Breast epithelium (tissue), 4 donors: ENCODE results near the gene NONO. TPM values are rescaled to one million over a fixed set of nuclear protein-coding genes. Genes with fewer than 3 reads are reported as not detected.
"Not testable (repeated sequence)": the region's sequence is repeated elsewhere in the genome, so short reads cannot be mapped to it uniquely, and the experiment has no call there.

Experiments
- DNase-seq, 2 donors: peaks; one replicate each; pipeline ENCODE4 v3.0.0-alpha.2; 2019; ENCODE audit warnings: low spot score in 2 of 2
- H3K27ac ChIP-seq, 2 donors: fragments of 200-600 bp; sonication (generic) in 1 of 2; one replicate each; pipeline ENCODE4 v1.5.1; 2016 to 2019; ENCODE audit warnings: mild to moderate bottlenecking in 1 of 2
- H3K27me3 ChIP-seq, 2 donors: fragments of 200-600 bp; sonication (generic) in 1 of 2; one replicate each; pipeline versions ENCODE4 v1.5.1 to v1.6.0; 2017 to 2019; ENCODE audit warnings: control low read depth in 1 of 2, mild to moderate bottlenecking in 1 of 2
- H3K36me3 ChIP-seq: fragments of 200-600 bp; one replicate; pipeline ENCODE4 v1.5.1; 2019
- H3K4me1 ChIP-seq, 2 donors: fragments of 200-600 bp; sonication (generic); one replicate each; pipeline ENCODE4 v1.5.1; 2016 to 2019; ENCODE audit warnings: control low read depth in 1 of 2
- H3K4me3 ChIP-seq, 3 donors: fragments of 200-600 bp; sonication (generic); 1 replicate in 2 of 3; 2 replicates in 1 of 3; pipeline ENCODE4 v1.5.1; 2016 to 2019; ENCODE audit warnings: mild to moderate bottlenecking in 3 of 3, moderate library complexity in 2 of 3
- H3K9me3 ChIP-seq, 2 donors: fragments of 200-600 bp; sonication (generic) in 1 of 2; one replicate each; pipeline ENCODE4 v1.5.1; 2016 to 2019; ENCODE audit warnings: control low read depth in 1 of 2
- CTCF ChIP-seq, 3 donors: fragments of 450-650 bp; IDR thresholded peaks; one replicate each; pipeline ENCODE4 v1.5.1; 2016 to 2017; ENCODE audit warnings: antibody characterized with exemption in 3 of 3, mild to moderate bottlenecking in 3 of 3, moderate library complexity in 3 of 3
- POLR2A ChIP-seq: fragments of 450-650 bp; IDR thresholded peaks from one replicate; pipeline ENCODE4 v1.6.1; 2016; ENCODE audit warnings: antibody characterized with exemption, mild to moderate bottlenecking, moderate library complexity
- POLR2AphosphoS5 ChIP-seq, 3 donors: sonication (generic); formaldehyde crosslinking; IDR thresholded peaks; one replicate each; pipeline ENCODE4 v1.6.1; 2017; ENCODE audit warnings: antibody characterized with exemption in 3 of 3
- intact Hi-C: fragments of 100-400 bp; cut with DNase I; formaldehyde crosslinking; loops from one replicate; pipeline ENCODE4 v1.15.1; 2023; ENCODE audit warnings: low total_unique reads
- total RNA-seq, 3 donors: library from RNA; depleted of rRNA; stranded (reverse); fragments of >200 nt; gene quantifications; one replicate each; pipeline ENCODE4 v1.1.0, GENCODE V29; 2016

The NONO gene
- total RNA-seq, 3 donors from 2014 or later = 247 to 260 (median 257) TPM

GRCh38 chrX:71321731-71322130 lies 38.3 kb downstream of the NONO start:
- Histone ChIP-seq H3K4me3 (no peak overlapping the region), H3K27ac (no peak overlapping the region), H3K27me3 (peaks cover 0 to 5% of the 10 kb centered on the region in 2 donors), H3K4me1 (no peaks in the 10 kb centered on the region), H3K36me3 (no peaks in the 10 kb centered on the region), H3K9me3 (peaks cover 9 to 11% of the 10 kb centered on the region in 2 donors)
- TF ChIP-seq CTCF (IDR thresholded peaks at IDR 0.05) (no peak), POLR2A (no peak), POLR2AphosphoS5 (IDR thresholded peaks at IDR 0.05) (no peak)
- intact Hi-C loops = no loop called here
- DNase-seq = no peak

GRCh38 chrX:71324452-71324851 lies 41.0 kb downstream of the NONO start:
- H3K9me3 ChIP-seq = peaks cover 9 to 17% of the 10 kb centered on the region in 2 donors
- intact Hi-C loops, DNase-seq, H3K4me3 ChIP-seq, H3K27me3 ChIP-seq, H3K36me3 ChIP-seq, H3K27ac ChIP-seq, H3K4me1 ChIP-seq: not testable (repeated sequence)

- Histone ChIP-seq H3K9me3 (peaks cover 9 to 17% of the 10 kb centered on the region in 2 donors), H3K4me3 (no peak overlapping the region), H3K36me3 (no peaks in the 10 kb centered on the region), H3K27ac (no peak overlapping the region), H3K4me1 (no peaks in the 10 kb centered on the region), H3K27me3 (peaks cover 0 to 5% of the 10 kb centered on the region in 2 donors)
- TF ChIP-seq POLR2A (no peak), CTCF (IDR thresholded peaks at IDR 0.05) (no peak), POLR2AphosphoS5 (IDR thresholded peaks at IDR 0.05) (no peak)
- intact Hi-C loops = no loop called here
- DNase-seq = no peak
Observed at GRCh38 chrX:71326394-71326793, 43.0 kb downstream of the NONO start.

GRCh38 chrX:71349151-71349665 lies 65.8 kb downstream of the NONO start:
- not testable (repeated sequence) for H3K9me3 ChIP-seq, H3K4me3 ChIP-seq, H3K27me3 ChIP-seq, H3K36me3 ChIP-seq, H3K4me1 ChIP-seq, DNase-seq, H3K27ac ChIP-seq
- intact Hi-C loops = loop anchor here (5.0 kb wide), 1 partner anchor 1002 kb away; no protein-coding TSS in a partner anchor

- H3K36me3 ChIP-seq, H3K9me3 ChIP-seq, H3K27me3 ChIP-seq, DNase-seq, H3K27ac ChIP-seq, H3K4me3 ChIP-seq, H3K4me1 ChIP-seq: not testable (repeated sequence)
- intact Hi-C loops = loop anchor here (5.0 kb wide), 1 partner anchor 1003 kb away; no protein-coding TSS in a partner anchor
Observed at GRCh38 chrX:71349867-71350266, 66.4 kb downstream of the NONO start.

Other genes starting within 250 kb of the NONO start
- 10 to 100 TPM; 31.4 to 55.2 (median 44.2) TPM for gene SNX12, start 215.3 kb upstream of the NONO start, total RNA-seq
- gene FOXO4, start 187.8 kb upstream of the NONO start, total RNA-seq = 10 to 100 TPM; 14.7 to 30.1 (median 21.1) TPM
- gene CXorf65, start 176.9 kb upstream of the NONO start, total RNA-seq = not detected
- gene IL2RG, start 172.1 kb upstream of the NONO start, total RNA-seq = 10 to 100 TPM in 1 of 3 donors, 1 to 10 TPM in 2; 5.1 to 10.8 (median 8.0) TPM
- 10 to 100 TPM; 32.1 to 34.7 (median 33.9) TPM for gene MED12, start 165.0 kb upstream of the NONO start, total RNA-seq
- 1 to 10 TPM in 1 of 3 donors, under 1 TPM in 2; under 0.01 to 1.0 (median 0.32) TPM for gene NLGN3, start 138.8 kb upstream of the NONO start, total RNA-seq
- gene GJB1, start 60.4 kb upstream of the NONO start, total RNA-seq = 1 to 10 TPM in 2 of 3 donors, not detected in 1; 1.8 to 6.9 TPM
- 10 to 100 TPM; 11.5 to 17.6 (median 11.5) TPM for gene ZMYM3, start 29.5 kb upstream of the NONO start, total RNA-seq
- 1 to 10 TPM in 2 of 3 donors, not detected in 1; 1.0 to 1.6 TPM for gene ITGB1BP2, start 18.1 kb downstream of the NONO start, total RNA-seq
- 10 to 100 TPM; 54.4 to 71.0 (median 60.6) TPM for gene TAF1, start 82.7 kb downstream of the NONO start, total RNA-seq
- gene OGT, start 249.5 kb downstream of the NONO start, total RNA-seq = 100 to 1,000 TPM; 169 to 345 (median 214) TPM